Muscle of back (tissue), 11 donors: ENCODE measurements around the gene NRCAM. TPM values are rescaled to one million over a fixed set of nuclear protein-coding genes. Genes with fewer than 3 reads are reported as not detected.

ENCODE experiments used
- DNase-seq, 3 donors: peaks; one replicate each; pipeline versions ENCODE4 v3.0.0 to v3.0.0-alpha.2; 2013
- polyA plus RNA-seq, 10 donors: library from polyadenylated mRNA; unstranded; fragments of 120-200 nt; gene quantifications; one replicate each; pipeline ENCODE4 v1.2.1, GENCODE V29; 2013; ENCODE audit not compliant: insufficient read length in 10 of 10

The NRCAM gene
- polyA plus RNA-seq, 10 donors = 19.3 to 51.7 (median 33.2) TPM

DNA sequence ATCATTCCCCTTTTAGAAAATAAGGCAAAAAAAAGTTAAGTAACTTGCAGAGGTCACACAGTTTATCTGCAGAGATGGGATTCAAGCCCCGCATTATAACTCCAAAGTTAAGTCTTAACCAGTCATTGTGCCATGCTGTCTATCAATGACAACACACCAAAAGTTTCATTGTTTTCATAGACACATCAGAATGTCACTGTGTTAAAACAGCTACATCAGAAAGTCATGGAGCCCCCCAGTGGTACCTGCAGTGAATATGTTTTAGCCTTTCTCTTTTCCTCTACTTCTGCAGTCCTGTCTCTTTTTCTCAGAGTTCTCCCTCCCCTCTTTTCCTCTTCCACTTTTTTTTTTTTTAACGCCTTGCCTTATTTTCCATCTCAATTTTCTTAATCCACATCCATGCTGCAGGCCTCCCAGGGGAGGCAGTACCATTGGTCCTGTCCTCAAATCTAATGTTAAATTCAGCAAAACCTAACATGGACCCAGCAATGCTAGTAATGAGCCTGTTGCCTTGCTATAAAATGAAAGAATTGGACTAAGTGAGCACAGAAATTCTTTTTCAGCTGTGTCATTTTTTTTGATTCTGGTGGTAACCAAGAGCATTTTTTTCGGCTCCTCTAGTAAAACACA lies 3.8 kb upstream of the NRCAM start:
- DNase-seq = peak; percentile 18 to 46 (median 34)

DNA sequence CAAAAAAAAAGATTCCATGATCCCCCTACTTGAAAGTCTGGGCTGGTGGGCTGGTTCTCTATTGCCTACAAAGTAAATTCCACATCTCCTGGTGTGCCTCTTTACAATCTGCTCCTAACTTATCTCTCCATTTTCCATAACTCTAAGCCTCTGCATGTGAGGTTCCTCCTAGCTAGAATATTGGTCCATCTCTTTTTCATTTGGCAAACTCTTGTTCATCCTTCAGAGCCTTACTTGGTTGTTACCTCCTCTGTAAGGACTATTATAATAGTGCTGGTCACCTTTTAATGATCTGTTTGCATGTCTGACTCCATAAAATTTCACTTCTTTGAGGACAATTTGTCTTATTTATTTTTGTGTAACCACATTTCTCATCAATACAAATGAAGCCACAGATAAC lies 1.6 kb upstream of the NRCAM start:
- no peak for DNase-seq

DNA sequence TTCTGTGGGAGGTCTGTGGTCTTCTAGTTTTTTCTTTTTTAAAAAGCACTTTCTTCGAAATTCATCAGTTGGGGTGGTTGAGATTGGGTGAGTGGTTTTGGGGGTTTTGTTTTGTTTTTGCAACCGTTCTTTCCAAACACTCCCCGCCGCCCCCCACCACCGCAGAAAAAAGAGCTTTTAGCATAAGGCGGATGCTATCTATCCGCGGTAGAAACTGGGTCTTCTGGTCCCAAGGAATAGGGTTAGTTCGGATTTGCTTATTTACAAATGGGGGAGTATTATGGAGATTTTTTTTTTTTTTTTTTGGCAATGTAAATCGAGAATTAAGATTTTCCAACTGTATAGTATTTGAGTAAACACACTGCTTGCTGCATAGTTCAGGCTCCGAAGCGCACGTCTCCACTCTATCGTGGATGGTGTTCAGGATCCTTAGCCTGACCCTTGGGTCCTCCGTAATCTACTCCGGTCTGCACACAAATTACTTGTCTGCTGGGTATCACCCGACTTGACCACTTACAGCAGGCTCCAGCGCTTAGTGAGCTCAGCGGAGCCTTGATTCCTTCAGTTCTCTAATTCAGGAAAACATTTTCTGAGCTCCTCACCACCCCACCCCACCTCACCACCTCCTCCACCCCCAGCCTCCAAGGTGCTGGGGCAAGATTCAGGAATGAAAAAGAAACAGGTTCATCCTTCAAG lies 757 bp upstream of the NRCAM start:
- DNase-seq = peak in 1 of 3 donors; percentile 16

DNA sequence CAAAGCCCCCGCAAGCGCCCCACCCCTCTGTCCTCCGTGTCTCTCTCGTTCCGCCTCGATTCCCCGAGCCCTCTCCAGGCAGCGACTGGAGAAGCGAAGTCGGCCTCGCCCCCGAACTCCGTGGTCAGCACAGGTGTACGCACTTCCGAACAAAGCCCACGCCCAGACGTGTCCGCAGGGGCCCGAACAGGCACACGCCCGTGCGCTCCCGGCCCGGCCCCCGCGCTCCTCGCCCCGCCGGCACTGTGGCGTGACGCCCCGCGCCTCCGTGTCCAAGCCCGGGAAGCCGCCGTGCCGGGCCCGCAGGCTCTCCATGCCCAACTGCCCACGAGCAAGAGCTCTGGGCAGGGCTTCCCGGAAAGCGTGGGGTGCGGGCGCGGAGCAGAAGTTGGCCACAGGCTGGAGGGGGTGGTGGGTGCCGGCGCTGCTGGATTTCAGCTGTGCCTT lies 662 bp downstream of the NRCAM start:
- DNase-seq = no peak

DNA sequence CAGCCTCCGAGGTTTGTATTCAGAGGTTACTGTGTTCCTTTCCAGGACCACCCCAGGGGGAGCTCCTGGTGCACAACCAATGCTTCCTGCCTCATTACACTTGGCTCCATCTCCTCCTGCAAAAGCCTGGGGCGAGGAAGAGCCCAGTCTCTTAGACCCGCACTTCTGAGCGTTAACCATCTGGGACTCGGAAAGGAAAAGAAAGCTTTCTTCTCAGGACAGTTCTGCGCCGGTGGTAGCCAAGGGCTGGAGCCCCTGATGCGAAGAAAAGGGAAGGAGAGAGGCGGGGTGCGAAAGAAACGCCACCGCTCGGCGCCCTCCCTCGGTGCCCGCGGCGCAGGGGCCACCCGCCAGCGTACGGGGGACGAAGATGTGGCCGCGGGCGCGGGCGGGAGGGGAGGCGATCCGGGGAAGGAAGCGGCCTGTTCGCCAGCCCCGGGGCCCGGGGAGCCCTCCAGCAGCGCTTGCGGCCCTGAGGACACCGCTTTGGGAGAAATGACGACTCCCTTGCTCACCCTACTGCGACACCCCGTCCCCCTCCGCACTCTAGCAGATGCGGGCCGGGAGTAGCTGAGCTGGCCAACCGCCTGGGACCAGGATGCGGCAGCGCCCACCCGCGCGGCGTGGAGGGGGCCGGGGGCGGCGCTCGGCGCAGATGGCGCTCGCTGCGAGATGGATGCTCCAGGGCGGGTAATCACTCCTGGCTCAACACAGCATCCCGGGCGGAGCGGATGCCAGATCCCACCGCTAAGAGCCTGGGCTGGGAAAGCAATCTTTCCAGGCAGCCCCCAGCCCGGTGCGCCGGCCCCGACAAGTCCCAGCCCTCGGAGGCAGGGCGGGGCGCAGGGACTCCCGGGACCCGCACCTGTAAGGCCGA lies 1.3 kb downstream of the NRCAM start:
- DNase-seq = peak; percentile 11 to 70 (median 28)

DNA sequence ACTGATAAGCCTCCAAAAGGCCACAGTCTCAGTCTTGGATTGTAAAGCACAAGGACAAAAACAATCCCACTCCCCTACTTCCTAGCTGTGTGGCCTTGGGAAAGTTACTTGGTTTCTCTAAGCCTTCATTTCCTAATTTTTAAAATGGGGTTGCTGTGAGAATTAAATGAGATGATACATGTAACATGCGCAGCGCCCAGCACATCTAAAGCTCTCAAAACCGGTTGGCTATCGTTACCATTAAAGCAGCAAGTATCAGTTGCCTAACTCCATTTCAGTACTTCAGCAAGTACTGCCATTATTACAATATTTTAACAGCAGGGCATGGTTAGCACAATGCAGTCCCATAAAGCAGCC lies 1.9 kb downstream of the NRCAM start:
- DNase-seq = no peak

DNA sequence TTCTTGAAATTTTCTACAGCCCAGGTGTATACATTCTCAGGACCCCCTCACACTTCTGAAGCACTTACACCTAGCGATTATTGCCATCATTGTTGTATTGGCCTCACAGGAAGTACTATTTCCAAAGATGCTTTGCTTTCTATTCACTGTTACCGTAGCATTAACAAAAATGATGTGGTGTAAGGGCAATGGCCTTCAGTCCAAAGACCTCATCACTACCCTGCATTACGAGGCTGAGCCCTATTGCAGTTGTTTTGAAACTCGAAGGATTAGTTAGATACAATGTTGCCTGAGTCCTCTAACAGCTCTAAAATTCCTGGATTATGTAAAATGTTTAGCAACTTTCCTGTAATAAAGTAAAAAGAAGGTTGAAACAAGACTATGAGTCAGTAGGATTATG lies 2.9 kb downstream of the NRCAM start:
- DNase-seq = no peak

DNA sequence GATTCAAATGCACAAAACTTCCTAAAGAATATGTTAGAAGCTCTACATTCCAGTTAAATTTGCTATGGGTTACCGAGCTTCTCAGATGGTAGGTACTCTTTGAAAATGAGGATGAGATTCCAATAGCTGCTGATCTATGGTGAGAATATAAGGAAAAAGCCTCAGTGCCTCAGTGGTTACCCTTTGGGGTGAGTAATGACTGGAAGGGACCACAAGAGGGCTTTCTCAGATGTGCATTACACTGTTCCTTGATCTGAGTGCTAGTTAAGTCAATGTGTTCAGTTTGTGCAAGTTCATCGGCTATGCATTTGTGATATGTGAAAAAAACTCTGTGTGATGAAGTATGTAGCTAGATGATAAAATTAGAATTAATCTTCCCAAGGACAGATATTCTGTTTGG lies 3.5 kb downstream of the NRCAM start:
- no peak for DNase-seq

DNA sequence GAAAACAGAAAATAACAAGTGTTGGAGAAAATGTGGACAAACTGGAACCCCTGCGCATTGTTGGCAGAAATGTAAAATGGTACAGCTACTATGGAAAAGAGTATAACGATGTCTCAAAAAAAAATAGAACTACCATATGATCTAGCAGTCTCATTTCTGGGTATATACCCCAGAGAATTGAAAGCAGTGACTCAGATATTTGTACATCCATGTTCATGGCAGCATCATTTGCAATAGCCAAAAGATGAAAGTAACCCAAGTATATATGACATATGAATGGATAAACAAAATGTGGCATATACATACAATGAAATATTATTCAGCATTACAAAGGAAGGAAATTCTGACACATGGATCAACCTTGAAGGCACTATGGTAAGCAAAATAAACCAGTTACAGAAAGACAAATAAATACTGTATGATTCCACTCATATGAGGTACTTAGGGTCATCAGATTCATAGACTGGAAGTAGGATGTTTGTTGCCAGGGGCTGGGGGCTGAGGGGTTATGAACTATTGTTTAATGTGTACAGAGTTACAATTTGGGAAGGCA lies 4.9 kb downstream of the NRCAM start:
- DNase-seq = no peak

DNA sequence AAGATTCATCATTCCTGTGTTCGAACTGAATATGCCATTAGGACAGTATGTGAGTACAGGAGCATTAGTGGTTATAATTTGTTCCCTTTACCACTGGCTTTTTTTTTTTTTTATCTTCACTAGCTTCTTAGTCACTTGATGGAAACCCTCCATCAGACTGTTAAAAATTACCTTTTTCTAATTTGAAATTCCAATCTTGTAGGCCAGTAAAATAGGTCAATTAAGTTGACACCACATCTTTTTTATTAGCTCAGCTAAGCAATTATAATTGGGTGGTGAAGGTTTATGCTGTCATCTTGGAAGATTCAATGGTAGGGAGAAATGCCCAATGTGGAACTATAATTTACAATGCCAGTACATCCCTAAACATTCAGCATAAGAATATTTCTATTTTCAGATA lies 6.1 kb downstream of the NRCAM start:
- no peak for DNase-seq

DNA sequence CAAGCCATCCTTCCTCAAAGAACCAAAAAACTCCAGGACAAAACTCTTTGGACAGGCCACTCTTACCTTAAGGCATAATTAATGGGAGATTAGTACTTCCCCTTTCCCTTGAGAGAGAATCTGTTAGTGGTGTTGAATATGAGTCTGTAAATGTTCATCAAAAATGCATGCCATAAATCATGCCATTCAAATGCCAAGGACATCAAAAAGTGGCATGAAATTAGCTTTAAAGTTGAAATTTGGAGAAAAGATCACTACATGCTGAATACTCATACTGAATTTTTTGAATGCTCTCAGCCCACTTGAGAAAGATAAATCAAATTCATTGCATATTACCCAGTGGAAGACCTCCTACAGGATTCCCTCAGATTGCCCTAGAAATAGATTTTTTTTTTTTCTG lies 6.7 kb downstream of the NRCAM start:
- no peak for DNase-seq

DNA sequence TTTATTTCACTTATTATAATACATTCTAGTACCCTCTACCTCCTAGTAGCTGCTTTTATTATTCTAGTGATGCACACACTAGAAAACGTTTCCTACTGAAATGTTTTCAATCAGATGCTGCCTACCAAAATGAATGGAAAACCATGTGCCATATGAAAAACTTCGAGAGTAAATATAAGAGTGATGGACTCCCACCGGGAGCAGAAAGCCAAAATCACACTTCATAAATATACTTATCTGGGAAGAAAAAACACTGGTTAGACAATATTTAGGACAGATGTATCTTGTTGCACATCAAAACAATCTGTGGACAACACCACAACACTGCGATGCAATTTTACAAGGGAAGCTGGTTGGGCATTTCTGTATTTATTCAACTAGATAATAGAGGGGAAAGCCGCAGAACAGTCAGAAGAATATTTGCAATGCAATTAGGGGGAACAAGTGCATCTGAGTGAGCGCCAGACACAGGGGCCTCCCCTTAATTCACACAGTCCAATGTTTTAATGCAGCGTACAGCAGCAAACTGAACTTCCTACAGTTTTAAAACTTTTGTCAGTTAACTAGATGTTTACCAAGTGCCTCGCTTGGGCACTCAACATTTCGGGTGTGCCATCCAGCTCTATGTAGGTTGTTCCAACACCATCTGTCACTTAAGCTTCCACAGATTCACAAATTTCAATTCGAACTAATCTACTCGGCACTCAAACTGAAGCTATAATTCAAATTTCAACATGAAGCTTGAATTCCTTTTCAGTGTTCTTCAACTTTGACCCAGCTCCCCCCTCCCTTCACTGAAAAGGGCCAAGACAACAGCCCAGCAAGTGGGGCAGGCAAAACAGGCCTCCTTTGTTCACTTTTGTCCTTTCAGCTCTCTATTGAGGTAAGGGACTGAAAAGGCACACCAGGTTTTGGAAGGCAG lies 7.4 kb downstream of the NRCAM start:
- no peak for DNase-seq

DNA sequence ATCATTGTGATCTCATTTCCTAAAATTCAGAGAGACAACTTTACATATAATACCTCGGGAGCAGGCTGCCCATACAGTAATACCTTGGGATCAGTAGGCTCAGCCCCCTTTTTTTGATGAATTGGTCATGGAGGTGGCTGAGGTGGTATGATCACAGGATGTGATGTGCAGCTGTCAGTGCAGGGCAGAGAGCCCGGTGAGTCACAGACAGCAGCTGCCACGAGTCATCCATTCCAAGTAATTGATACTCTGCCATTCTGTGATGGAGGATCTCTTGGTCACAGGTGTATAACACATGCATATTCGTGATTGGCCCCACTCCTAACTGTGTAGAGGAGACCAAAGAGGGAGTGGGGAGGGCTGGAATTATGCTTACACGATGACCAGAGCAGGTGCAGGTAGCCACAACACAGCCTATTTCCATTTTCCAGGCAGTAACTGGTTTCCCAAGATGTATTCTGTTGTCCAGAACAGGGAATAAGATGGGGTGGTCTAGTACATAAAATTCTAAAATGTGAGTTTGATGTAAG lies 14.1 kb downstream of the NRCAM start:
- DNase-seq = peak; percentile 21 to 53 (median 26)

DNA sequence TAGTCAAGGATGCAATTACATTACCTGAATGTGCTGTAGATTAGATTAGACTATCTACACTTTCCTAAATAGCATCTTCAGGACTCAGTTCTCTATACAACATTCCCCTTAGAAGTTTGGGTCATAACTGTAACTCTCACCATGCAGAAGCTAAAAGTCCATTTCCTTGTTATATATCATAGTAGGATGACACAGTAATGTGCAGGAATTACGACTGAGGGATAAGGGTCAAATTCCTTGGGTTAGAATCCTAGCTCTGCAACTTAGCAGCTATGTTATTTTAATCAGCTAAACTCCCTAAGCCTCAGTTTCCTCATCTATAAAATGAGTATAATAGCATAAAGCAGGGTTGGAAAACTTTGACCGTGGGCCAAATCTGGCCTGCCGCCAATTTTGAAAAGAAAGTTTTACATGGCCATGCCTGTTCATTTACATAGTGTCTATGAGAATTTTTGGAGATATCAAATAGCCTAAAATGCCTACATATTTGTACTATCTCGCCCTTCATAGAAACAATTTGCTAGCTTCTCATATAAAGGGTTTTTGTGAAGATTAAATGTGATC lies 14.8 kb downstream of the NRCAM start:
- DNase-seq = no peak

DNA sequence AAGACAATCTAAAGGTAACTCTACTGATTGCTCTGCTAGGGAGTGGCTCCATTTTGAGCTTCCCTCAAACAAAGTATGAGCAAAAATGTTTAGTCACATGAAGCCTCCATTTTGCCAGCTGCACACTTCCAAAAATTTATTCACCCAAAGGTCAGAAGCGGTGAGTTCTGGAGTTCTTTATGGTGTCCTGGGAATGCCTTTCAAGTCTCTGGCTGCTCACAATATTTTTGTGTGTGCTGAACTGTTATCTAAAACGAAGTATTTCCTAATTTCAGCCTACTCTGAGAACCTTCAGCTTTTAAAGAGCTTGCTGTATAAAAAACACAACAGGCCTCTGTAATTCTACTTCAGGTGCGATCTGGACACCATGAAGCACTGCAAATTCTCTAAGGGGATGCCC lies 15.6 kb downstream of the NRCAM start:
- DNase-seq = no peak

DNA sequence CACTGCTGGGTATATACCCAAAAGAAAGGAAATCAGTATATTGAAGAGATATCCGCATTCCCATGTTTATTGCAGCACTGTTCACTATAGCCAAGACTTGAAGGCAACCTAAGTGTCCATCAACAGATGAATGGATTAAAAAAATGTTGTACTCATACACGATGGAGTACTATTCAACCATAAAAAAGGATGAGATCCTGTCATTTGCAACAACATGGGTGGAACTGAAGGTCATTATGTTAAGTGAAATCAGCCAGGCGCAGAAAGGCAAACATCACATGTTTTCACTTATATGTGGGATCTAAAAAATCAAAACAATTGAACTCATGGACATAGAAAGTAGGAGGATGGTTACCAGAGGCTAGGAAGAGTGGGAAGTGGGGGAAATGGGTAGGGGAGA lies 19.3 kb downstream of the NRCAM start:
- no peak for DNase-seq

DNA sequence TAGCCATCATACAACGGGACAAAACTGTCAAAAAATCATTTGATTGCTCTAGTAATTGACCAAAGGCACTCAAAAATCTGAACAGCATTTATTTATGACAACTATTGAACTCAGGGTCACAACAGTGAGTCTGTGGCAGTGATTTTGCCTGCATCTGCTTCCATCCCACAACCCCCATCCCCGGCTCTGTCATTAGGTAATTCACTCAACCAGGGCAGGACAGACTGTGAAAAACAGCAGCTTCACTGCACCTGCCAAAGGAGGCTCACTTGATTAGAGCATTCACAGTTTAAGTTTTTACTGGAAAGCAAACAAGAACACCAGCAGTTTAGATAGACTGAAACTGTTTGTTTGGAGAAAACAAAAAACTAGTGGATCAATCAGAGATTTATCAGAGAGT lies 22.2 kb downstream of the NRCAM start:
- DNase-seq = no peak

DNA sequence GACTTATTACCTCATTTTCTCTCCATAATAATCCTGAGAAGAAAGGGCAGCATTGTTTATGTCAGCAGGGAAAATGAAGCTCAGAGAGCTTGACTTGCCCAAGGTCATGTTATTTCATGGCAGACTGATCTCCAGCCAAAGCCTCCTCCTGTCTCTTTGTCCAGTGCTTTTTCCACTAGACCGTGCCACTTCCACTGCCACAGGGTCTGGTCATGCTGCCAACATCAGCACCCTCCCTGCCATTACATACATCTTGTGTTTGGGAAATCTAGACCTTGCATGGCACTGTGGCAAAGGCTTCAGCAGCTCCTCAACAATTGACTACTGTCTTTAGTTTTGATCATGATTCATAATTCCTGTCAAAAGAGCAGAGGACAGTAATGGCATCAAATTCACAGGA lies 25.1 kb downstream of the NRCAM start:
- DNase-seq = no peak

DNA sequence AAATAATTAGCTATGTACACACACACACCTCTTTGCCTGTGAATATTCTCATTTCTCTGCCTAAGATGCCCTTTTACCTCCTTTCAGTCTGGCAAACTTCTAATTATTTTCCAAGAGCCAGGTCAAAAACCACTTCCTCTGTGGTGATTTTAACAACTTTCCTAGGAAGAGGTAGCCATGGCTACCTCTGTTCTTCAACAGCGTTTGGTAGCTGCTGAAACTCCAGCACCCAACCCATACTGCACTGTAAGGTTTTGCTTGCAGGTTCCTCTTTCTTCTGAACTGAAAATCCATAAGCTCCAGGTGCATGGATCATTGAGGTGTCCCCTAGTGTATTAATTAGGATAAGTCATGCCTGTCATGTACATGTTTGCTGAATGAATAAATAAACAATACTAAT lies 25.6 kb downstream of the NRCAM start:
- no peak for DNase-seq

DNA sequence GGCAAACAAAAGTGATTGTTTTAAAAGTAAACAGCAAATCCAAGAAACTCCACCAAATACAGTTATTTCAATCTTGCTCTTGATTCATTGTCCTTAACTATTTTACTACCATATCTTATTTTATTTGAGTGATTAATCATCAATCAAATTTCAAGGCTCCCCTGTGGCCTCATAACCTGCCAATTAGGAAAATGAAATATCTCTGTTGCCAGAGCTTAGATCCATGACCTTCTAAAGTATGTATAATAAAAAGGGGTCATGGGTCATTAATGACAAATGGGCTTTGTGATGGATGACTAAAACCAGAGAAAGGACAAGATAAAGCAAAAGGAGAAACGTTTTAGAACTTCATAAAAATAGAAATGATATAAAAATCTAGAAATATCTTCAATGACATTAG lies 28.5 kb downstream of the NRCAM start:
- DNase-seq = no peak
